ENCODE measurements around the gene WTIP. TPM values are rescaled to one million over a fixed set of nuclear protein-coding genes. Genes with fewer than 3 reads are reported as not detected.

WTIP gene
- total RNA-seq, 1 experiment from 2014 or later: 8.4 TPM

GRCh38 chr19:34475026-34475974 is 6.3 kb upstream of the WTIP start:
- no peaks in the 10 kb centered on the region for H4K20me1 ChIP-seq (ENCODE audit: insufficient read depth)
- DNase-seq (ENCODE audit: low read depth, low spot score) (no peak), ATAC-seq (no peak)
- no peak overlapping the region for H2AFZ ChIP-seq (ENCODE audit: low read depth, low read length, poor library complexity, severe bottlenecking)
- no peak overlapping the region for H3K4me2 ChIP-seq (ENCODE audit: low read length)
- H3K9me2 ChIP-seq (ENCODE audit: insufficient read depth): no peaks in the 10 kb centered on the region
- H3K36me3 ChIP-seq (ENCODE audit: control insufficient read depth in 1 of 2, insufficient read depth in 2 of 2, low read length in 2 of 2): peaks cover 11 to 20% of the 10 kb centered on the region in 2 experiments; a peak in 3 of 4 replicates
- H3K9ac ChIP-seq (ENCODE audit: low read length): no peak overlapping the region
- POLR2A ChIA-PET: no interaction called here
- no peaks in the 10 kb centered on the region for H3K79me2 ChIP-seq (ENCODE audit: insufficient read depth, low read length)
- H3K9me3 ChIP-seq (ENCODE audit: control insufficient read depth in 1 of 2, insufficient read depth in 1 of 2, low read depth in 1 of 2, low read length in 2 of 2): no peaks in the 10 kb centered on the region
- BruUV-seq (replicated peaks): TSS peak; percentile 5
- RAD21 ChIA-PET (ENCODE audit: low non-redundant PET in 1 of 2, low total read pairs in 2 of 2, uncharacterized antibody in 2 of 2, unreplicated experiment in 2 of 2): no interaction called here
- H3K4me1 ChIP-seq (ENCODE audit: control insufficient read depth in 1 of 2, insufficient read depth in 2 of 2, low read length in 2 of 2): no peaks in the 10 kb centered on the region
- no peak overlapping the region for H3K27ac ChIP-seq (ENCODE audit: low read depth, low read length)
- H3K4me3 ChIP-seq (replicated peaks in 1 of 2; ENCODE audit: low read depth in 1 of 2, low read length in 2 of 2): no peak overlapping the region
- no peaks in the 10 kb centered on the region for H3K27me3 ChIP-seq (ENCODE audit: insufficient read depth, low read length)
- TF ChIP-seq RAD21 (IDR thresholded peaks at IDR 0.05; ENCODE audit: low read depth): no peak
- no peak for TF ChIP-seq CEBPB (IDR thresholded peaks at IDR 0.05; ENCODE audit: low read depth)
- no peak for TF ChIP-seq CTCF (IDR thresholded peaks at IDR 0.05 in 2 of 3, conservative IDR thresholded peaks at IDR 0.05 in 1 of 3; ENCODE audit: borderline replicate concordance in 1 of 3, insufficient read depth in 1 of 3, low read depth in 2 of 3, low read length in 2 of 3)
- no peak for TF ChIP-seq POLR2A (IDR thresholded peaks at IDR 0.05; ENCODE audit: borderline replicate concordance, extremely low read depth, insufficient read depth, insufficient read length)
- TF ChIP-seq EZH2 (IDR thresholded peaks at IDR 0.05): no peak
- TF ChIP-seq EZH2phosphoT487 (IDR thresholded peaks at IDR 0.05; ENCODE audit: borderline replicate concordance): no peak
- CTCF ChIA-PET: no interaction called here
- intact Hi-C loops (cut with micrococcal nuclease): no loop called here

Data from HCT116 (cell line).